K562 (cell line): Measurements from ENCODE around the gene ENOSF1. TPM values are rescaled to one million over a fixed set of nuclear protein-coding genes. Genes with fewer than 3 reads are reported as not detected.

Experiments
- CBX2 ChIP-seq: fragments of 200-600 bp; sonication (generic); IDR thresholded peaks from one replicate; pipeline ENCODE4 v1.6.1; 2012; ENCODE audit warnings: mild to moderate bottlenecking, low read length, inconsistent platforms; ENCODE audit not compliant: insufficient read depth, poor library complexity, severe bottlenecking
- KLF13 ChIP-seq: fragments of 450-650 bp; IDR thresholded peaks from 2 replicates; pipeline ENCODE4 v1.6.1; 2016; ENCODE audit warnings: missing genetic modification characterization, low read depth, mild to moderate bottlenecking, missing compliant biosample characterization, moderate library complexity, borderline replicate concordance
- SAFB ChIP-seq: fragments of 200-400 bp; formaldehyde crosslinking; IDR thresholded peaks from 2 replicates; pipeline ENCODE4 v1.6.1; 2017; ENCODE audit warnings: low read depth, low read length, borderline replicate concordance
- SIN3B ChIP-seq: fragments of 450-650 bp; IDR thresholded peaks from 2 replicates; pipeline ENCODE4 v1.6.1; 2017; ENCODE audit warnings: low read depth, mild to moderate bottlenecking, moderate library complexity
- ZNF239 ChIP-seq: fragments of 250-450 bp; sonication (Bioruptor Pico); IDR thresholded peaks from 2 replicates; pipeline ENCODE4 v1.4.0; 2020; ENCODE audit warnings: mild to moderate bottlenecking
- polyA plus RNA-seq, 8 experiments: library from polyadenylated mRNA; depleted of rRNA in 4 of 8; stranded (reverse) in 5 of 8; unstranded in 3 of 8; fragments of >200 nt; fragmentation: Nextera tagmentation in 2 of 8; fragmentation: Illumina TruSeq in 1 of 8; extraction: Ambion mirVana in 2 of 8; extraction: Trizol in 1 of 8; gene quantifications; 2 replicates each; pipeline versions ENCODE4 v1.2.1 to v1.2.3, GENCODE V29; 2011 to 2014; ENCODE audit warnings: inconsistent platforms in 1 of 8, missing spikeins in 1 of 8
- total RNA-seq, 7 experiments: library from RNA; depleted of rRNA in 6 of 7; stranded (reverse); fragments of >200 nt in 6 of 7; fragmentation: Illumina TruSeq in 2 of 7; extraction: Trizol in 2 of 7; gene quantifications; 2 replicates each; pipeline versions ENCODE4 v1.2.1 to v1.2.3, GENCODE V29; 2011 to 2021; ENCODE audit warnings: low replicate concordance in 1 of 7
- TF ChIP-seq, protein P1 (sequence below), 2 experiments: fragments of 450-650 bp in 1 of 2; sonication (generic) in 1 of 2; formaldehyde crosslinking in 1 of 2; IDR thresholded peaks; 2 replicates each; pipeline versions ENCODE4 v1.7.1 to v1.9.0; 2016 to 2022; ENCODE audit warnings: inconsistent platforms in 1 of 2, mild to moderate bottlenecking in 1 of 2, missing genetic modification reagents in 1 of 2
- TF ChIP-seq, protein P2 (sequence below): sonication (generic); formaldehyde crosslinking; IDR thresholded peaks from 2 replicates; pipeline ENCODE4 v1.5.0; 2020; ENCODE audit warnings: missing genetic modification reagents
- TF ChIP-seq, protein P3 (sequence below): fragments of 450-650 bp; IDR thresholded peaks from 2 replicates; pipeline ENCODE4 v1.7.1; 2018; ENCODE audit warnings: mild to moderate bottlenecking, low read depth; ENCODE audit not compliant: partially characterized antibody
- TF ChIP-seq, protein P4 (sequence below): conservative IDR thresholded peaks from 2 replicates; pipeline ENCODE4 v1.6.1; 2011; ENCODE audit warnings: low read depth, mild to moderate bottlenecking, low read length; ENCODE audit not compliant: control insufficient read depth

ENOSF1 gene
- total and polyA plus RNA-seq, 9 of the 15 experiments (the other 6 are each of a cell fraction or from before 2014, with no cell fraction given) = 15.5 to 66.4 (median 46.5) TPM

DNA sequence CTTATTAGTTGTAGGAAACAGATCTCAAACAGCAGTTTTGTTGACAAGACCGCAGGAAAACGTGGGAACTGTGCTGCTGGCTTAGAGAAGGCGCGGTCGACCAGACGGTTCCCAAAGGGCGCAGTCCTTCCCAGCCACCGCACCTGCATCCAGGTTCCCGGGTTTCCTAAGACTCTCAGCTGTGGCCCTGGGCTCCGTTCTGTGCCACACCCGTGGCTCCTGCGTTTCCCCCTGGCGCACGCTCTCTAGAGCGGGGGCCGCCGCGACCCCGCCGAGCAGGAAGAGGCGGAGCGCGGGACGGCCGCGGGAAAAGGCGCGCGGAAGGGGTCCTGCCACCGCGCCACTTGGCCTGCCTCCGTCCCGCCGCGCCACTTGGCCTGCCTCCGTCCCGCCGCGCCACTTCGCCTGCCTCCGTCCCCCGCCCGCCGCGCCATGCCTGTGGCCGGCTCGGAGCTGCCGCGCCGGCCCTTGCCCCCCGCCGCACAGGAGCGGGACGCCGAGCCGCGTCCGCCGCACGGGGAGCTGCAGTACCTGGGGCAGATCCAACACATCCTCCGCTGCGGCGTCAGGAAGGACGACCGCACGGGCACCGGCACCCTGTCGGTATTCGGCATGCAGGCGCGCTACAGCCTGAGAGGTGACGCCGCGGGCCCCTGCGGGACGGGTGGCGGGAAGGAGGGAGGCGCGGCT, 55.0 kb downstream of the ENOSF1 start, which contains the start of gene TYMS (continued):
- TF ChIP-seq, protein P1, sequence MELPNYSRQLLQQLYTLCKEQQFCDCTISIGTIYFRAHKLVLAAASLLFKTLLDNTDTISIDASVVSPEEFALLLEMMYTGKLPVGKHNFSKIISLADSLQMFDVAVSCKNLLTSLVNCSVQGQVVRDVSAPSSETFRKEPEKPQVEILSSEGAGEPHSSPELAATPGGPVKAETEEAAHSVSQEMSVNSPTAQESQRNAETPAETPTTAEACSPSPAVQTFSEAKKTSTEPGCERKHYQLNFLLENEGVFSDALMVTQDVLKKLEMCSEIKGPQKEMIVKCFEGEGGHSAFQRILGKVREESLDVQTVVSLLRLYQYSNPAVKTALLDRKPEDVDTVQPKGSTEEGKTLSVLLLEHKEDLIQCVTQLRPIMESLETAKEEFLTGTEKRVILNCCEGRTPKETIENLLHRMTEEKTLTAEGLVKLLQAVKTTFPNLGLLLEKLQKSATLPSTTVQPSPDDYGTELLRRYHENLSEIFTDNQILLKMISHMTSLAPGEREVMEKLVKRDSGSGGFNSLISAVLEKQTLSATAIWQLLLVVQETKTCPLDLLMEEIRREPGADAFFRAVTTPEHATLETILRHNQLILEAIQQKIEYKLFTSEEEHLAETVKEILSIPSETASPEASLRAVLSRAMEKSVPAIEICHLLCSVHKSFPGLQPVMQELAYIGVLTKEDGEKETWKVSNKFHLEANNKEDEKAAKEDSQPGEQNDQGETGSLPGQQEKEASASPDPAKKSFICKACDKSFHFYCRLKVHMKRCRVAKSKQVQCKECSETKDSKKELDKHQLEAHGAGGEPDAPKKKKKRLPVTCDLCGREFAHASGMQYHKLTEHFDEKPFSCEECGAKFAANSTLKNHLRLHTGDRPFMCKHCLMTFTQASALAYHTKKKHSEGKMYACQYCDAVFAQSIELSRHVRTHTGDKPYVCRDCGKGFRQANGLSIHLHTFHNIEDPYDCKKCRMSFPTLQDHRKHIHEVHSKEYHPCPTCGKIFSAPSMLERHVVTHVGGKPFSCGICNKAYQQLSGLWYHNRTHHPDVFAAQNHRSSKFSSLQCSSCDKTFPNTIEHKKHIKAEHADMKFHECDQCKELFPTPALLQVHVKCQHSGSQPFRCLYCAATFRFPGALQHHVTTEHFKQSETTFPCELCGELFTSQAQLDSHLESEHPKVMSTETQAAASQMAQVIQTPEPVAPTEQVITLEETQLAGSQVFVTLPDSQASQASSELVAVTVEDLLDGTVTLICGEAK (IDR thresholded peaks at IDR 0.05) = 0 out of 2 replicates have a peak, but pooled peaks have one; percentile 52
- TF ChIP-seq, protein P1 (CRISPR knock-in tag; IDR thresholded peaks at IDR 0.05) = no peak
- TF ChIP-seq CBX2 (no peak), KLF13 (tag) (0 out of 2 replicates have a peak, but pooled peaks have one; percentile 4), ZNF239 (CRISPR knock-in tag) (no peak), SAFB (peak; percentile 47; the same call in 1 of the 2 replicates), SIN3B (peak; percentile 34; the same call in 1 of the 2 replicates)
- TF ChIP-seq, protein P2, sequence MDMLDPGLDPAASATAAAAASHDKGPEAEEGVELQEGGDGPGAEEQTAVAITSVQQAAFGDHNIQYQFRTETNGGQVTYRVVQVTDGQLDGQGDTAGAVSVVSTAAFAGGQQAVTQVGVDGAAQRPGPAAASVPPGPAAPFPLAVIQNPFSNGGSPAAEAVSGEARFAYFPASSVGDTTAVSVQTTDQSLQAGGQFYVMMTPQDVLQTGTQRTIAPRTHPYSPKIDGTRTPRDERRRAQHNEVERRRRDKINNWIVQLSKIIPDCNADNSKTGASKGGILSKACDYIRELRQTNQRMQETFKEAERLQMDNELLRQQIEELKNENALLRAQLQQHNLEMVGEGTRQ (CRISPR knock-in tag) = no peak
- TF ChIP-seq, protein P3, sequence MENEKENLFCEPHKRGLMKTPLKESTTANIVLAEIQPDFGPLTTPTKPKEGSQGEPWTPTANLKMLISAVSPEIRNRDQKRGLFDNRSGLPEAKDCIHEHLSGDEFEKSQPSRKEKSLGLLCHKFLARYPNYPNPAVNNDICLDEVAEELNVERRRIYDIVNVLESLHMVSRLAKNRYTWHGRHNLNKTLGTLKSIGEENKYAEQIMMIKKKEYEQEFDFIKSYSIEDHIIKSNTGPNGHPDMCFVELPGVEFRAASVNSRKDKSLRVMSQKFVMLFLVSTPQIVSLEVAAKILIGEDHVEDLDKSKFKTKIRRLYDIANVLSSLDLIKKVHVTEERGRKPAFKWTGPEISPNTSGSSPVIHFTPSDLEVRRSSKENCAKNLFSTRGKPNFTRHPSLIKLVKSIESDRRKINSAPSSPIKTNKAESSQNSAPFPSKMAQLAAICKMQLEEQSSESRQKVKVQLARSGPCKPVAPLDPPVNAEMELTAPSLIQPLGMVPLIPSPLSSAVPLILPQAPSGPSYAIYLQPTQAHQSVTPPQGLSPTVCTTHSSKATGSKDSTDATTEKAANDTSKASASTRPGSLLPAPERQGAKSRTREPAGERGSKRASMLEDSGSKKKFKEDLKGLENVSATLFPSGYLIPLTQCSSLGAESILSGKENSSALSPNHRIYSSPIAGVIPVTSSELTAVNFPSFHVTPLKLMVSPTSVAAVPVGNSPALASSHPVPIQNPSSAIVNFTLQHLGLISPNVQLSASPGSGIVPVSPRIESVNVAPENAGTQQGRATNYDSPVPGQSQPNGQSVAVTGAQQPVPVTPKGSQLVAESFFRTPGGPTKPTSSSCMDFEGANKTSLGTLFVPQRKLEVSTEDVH = peak; percentile 85
- TF ChIP-seq, protein P4, sequence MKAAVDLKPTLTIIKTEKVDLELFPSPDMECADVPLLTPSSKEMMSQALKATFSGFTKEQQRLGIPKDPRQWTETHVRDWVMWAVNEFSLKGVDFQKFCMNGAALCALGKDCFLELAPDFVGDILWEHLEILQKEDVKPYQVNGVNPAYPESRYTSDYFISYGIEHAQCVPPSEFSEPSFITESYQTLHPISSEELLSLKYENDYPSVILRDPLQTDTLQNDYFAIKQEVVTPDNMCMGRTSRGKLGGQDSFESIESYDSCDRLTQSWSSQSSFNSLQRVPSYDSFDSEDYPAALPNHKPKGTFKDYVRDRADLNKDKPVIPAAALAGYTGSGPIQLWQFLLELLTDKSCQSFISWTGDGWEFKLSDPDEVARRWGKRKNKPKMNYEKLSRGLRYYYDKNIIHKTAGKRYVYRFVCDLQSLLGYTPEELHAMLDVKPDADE = peak; percentile 39; the same call in 1 of the 2 replicates
